ENCODE results near the gene AHCYL2.

DNA sequence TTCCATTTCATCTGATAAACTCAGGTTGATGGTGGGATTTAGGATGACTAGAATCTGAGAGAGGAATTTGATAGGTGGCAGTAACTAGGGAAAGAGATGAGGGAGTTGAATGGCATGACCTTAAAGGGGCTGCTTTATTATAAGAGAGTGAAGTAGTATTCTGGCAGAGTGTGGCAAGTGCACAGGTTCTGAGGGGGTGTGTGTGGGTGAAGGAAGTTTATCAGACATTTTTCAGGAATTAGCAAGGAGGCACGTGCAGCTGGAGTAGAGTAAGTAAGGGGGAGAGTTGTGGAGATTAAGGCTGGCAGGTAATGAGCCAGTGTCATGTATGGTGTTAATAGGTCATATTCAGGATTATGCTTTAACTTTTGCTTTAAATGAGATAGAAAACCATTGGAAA, 40.5 kb downstream of the AHCYL2 start:
- no peak for TF ChIP-seq EZH2 (IDR thresholded peaks at IDR 0.05)
- TF ChIP-seq POLR2AphosphoS5 (IDR thresholded peaks at IDR 0.05; ENCODE audit: borderline replicate concordance, low read depth, low read length): no peak

Data from SK-N-MC (cell line).